Esophagus squamous epithelium (tissue), 4 donors: Measurements from ENCODE around the gene TSHZ2.

Experiments used
- POLR2A ChIP-seq, 4 donors: fragments of 450-650 bp; IDR thresholded peaks; one replicate each; pipeline ENCODE4 v1.6.1; 2017; ENCODE audit warnings: antibody characterized with exemption in 4 of 4, mild to moderate bottlenecking in 4 of 4, moderate library complexity in 3 of 4
- TF ChIP-seq, protein P1 (sequence below), 6 experiments: fragments of 450-650 bp in 4 of 6; fragments of 200-600 bp in 2 of 6; sonication (generic) in 2 of 6; IDR thresholded peaks; one replicate each; pipeline ENCODE4 v1.5.1; 2016 to 2019; ENCODE audit warnings: antibody characterized with exemption in 6 of 6, mild to moderate bottlenecking in 4 of 6, moderate library complexity in 4 of 6

DNA sequence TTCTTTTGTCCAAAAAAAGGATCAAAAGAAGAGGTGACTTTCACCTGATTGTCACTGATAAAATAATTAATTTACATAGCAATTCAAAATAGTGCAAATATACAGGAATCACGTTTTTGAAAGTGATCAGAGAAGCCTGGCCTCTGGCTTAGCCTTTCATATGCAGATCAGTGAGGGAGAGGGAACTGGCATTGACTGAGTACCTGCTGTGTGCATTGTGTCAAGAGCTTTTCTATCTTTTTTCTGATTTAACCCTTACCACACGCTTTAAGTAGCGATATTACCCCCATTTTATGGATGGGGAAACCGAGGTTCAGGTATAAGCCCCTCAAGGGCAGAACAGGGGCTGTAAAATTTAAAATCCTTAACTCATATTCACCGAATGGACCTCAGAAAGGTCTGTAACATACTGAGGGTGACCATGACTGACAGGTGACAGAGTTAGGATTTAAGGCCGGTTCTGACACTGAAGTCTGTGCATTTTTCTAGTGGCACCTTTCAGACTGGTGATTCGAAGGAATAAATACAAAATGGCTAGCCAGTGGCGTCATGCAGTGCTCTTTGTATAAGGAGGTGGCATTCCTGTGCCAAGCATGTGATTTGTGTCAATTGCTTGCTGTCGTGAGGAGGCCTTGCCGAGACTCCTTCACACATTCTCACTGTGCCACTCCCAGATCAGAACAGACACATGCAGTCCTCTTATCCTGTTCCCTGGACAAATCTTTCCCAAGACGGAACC, 310.2 kb downstream of the TSHZ2 start:
- TF ChIP-seq, protein P1, sequence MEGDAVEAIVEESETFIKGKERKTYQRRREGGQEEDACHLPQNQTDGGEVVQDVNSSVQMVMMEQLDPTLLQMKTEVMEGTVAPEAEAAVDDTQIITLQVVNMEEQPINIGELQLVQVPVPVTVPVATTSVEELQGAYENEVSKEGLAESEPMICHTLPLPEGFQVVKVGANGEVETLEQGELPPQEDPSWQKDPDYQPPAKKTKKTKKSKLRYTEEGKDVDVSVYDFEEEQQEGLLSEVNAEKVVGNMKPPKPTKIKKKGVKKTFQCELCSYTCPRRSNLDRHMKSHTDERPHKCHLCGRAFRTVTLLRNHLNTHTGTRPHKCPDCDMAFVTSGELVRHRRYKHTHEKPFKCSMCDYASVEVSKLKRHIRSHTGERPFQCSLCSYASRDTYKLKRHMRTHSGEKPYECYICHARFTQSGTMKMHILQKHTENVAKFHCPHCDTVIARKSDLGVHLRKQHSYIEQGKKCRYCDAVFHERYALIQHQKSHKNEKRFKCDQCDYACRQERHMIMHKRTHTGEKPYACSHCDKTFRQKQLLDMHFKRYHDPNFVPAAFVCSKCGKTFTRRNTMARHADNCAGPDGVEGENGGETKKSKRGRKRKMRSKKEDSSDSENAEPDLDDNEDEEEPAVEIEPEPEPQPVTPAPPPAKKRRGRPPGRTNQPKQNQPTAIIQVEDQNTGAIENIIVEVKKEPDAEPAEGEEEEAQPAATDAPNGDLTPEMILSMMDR (IDR thresholded peaks at IDR 0.05): no peak
- no peak for TF ChIP-seq POLR2A (IDR thresholded peaks at IDR 0.05)
